ENCODE measurements around the gene TBC1D16. TPM values are rescaled to one million over a fixed set of nuclear protein-coding genes. Genes with fewer than 3 reads are reported as not detected.
"Not testable (repeated sequence)": the region's sequence is repeated elsewhere in the genome, so short reads cannot be mapped to it uniquely, and the experiment has no call there.

The TBC1D16 gene
- total RNA-seq, 3 donors from 2014 or later = 10.9 to 23.4 (median 22.1) TPM

- TF ChIP-seq CTCF (IDR thresholded peaks at IDR 0.05) = no peak
- Histone ChIP-seq H3K9me3 (no peaks in the 10 kb centered on the region), H3K4me1 (ENCODE audit: low read depth) (no peaks in the 10 kb centered on the region), H3K36me3 (ENCODE audit: low read depth) (no peaks in the 10 kb centered on the region), H3K4me3 (no peak overlapping the region)
- DNase-seq (no peak), ATAC-seq (no peak)
- intact Hi-C loops (cut with DNase I, micrococcal nuclease) = no loop called here
Observed at GRCh38 chr17:79966681-79967080, 69.0 kb downstream of the TBC1D16 start.

- H3K9me3 ChIP-seq = no peaks in the 10 kb centered on the region
- no peak for ATAC-seq
- H3K4me1 ChIP-seq (ENCODE audit: low read depth) = no peaks in the 10 kb centered on the region
- DNase-seq = peak in 2 of 3 donors; percentile 6 to 15
- no peak overlapping the region for H3K4me3 ChIP-seq
- TF ChIP-seq CTCF (IDR thresholded peaks at IDR 0.05) = no peak
- no peaks in the 10 kb centered on the region for H3K36me3 ChIP-seq (ENCODE audit: low read depth)
- intact Hi-C loops (cut with DNase I, micrococcal nuclease) = no loop called here
Observed at GRCh38 chr17:79965806-79966205, 69.9 kb downstream of the TBC1D16 start.

- DNase-seq = peak in 1 of 3 donors; percentile 4
- H3K36me3 ChIP-seq (ENCODE audit: low read depth); ATAC-seq; H3K9me3 ChIP-seq; H3K4me1 ChIP-seq (ENCODE audit: low read depth); H3K4me3 ChIP-seq; intact Hi-C loops (cut with DNase I, micrococcal nuclease): not testable (repeated sequence)
Observed at GRCh38 chr17:79962467-79962866, 73.2 kb downstream of the TBC1D16 start.

GRCh38 chr17:79961567-79961966 is 74.1 kb downstream of the TBC1D16 start:
- H3K4me3 ChIP-seq; ATAC-seq; H3K36me3 ChIP-seq (ENCODE audit: low read depth); H3K9me3 ChIP-seq; intact Hi-C loops (cut with DNase I, micrococcal nuclease); H3K4me1 ChIP-seq (ENCODE audit: low read depth): not testable (repeated sequence)
- peak in 2 of 3 donors; percentile 9 to 12 for DNase-seq

- DNase-seq = no peak
- no peak for TF ChIP-seq CTCF (IDR thresholded peaks at IDR 0.05)
- intact Hi-C loops (cut with DNase I, micrococcal nuclease) = no loop called here
Observed at GRCh38 chr17:79960788-79961522, 74.7 kb downstream of the TBC1D16 start.

GRCh38 chr17:79959042-79959441 is 76.6 kb downstream of the TBC1D16 start:
- Histone ChIP-seq H3K4me3 (no peak overlapping the region), H3K4me1 (ENCODE audit: low read depth) (no peaks in the 10 kb centered on the region), H3K36me3 (ENCODE audit: low read depth) (no peaks in the 10 kb centered on the region), H3K9me3 (no peaks in the 10 kb centered on the region)
- ATAC-seq (no peak), DNase-seq (no peak)
- TF ChIP-seq CTCF (IDR thresholded peaks at IDR 0.05) = no peak
- intact Hi-C loops (cut with DNase I, micrococcal nuclease) = no loop called here

More at GRCh38 chr17:79960788-79961522, 74.7 kb downstream of the TBC1D16 start:
- no peak overlapping the region for H3K4me3 ChIP-seq
- ATAC-seq = peak; percentile 70
- no peaks in the 10 kb centered on the region for H3K4me1 ChIP-seq (ENCODE audit: low read depth)
- no peaks in the 10 kb centered on the region for H3K9me3 ChIP-seq
- no peaks in the 10 kb centered on the region for H3K36me3 ChIP-seq (ENCODE audit: low read depth)

All from mucosa of descending colon (tissue), 3 donors.